ENCODE data around the gene CADPS. TPM values are rescaled to one million over a fixed set of nuclear protein-coding genes. Genes with fewer than 3 reads are reported as not detected.
A peak's percentile ranks its signal among the peaks of the same experiment; 100 is the strongest.

Gene CADPS
- total and polyA plus RNA-seq, 9 of the 15 experiments (the other 6 are each of a cell fraction or from before 2014, with no cell fraction given), result not detected

GRCh38 chr3:62659660-62660059, 215.6 kb downstream of the CADPS start:
- in situ Hi-C loops (cut with MboI) (no loop called here), intact Hi-C loops (cut with micrococcal nuclease) (no loop called here)
- Histone ChIP-seq H3K9ac (ENCODE audit: insufficient read depth in 1 of 2, low read depth in 2 of 2, low read length in 2 of 2) (no peak overlapping the region), H3K27me3 (ENCODE audit: control insufficient read depth in 2 of 2, insufficient read depth in 2 of 2, low read length in 2 of 2) (no peaks in the 10 kb centered on the region), H3K79me2 (ENCODE audit: control insufficient read depth, insufficient read depth, low read length) (no peaks in the 10 kb centered on the region), H3K4me3 (no peak overlapping the region), H3K9me3 (replicated peaks; ENCODE audit: control insufficient read depth, insufficient read depth, low read depth, low read length) (no peaks in the 10 kb centered on the region), H3K9me1 (ENCODE audit: control insufficient read depth, insufficient read depth, low read length) (no peaks in the 10 kb centered on the region), H3K36me3 (ENCODE audit: control insufficient read depth, insufficient read depth, low read length) (no peaks in the 10 kb centered on the region), H2AFZ (ENCODE audit: low read depth, low read length) (no peak overlapping the region), H4K20me1 (replicated peaks; ENCODE audit: control insufficient read depth, insufficient read depth, low read length) (no peaks in the 10 kb centered on the region), H3K27ac (ENCODE audit: extremely low read depth, low read depth, low read length) (no peak overlapping the region), H3K4me1 (replicated peaks in 1 of 2; ENCODE audit: control insufficient read depth in 2 of 2, insufficient read depth in 2 of 2, low read length in 2 of 2) (no peaks in the 10 kb centered on the region), H3K4me2 (ENCODE audit: insufficient read depth, low read length) (no peak overlapping the region)
- CTCF ChIA-PET (ENCODE audit: low intra/inter-chr PET ratio), result no interaction called here
- DNase-seq (ENCODE audit: extremely low read depth in 1 of 4, low spot score in 3 of 4), result no peak
- ATAC-seq, result no peak
- no peak for FAIRE-seq
- no TSS peak for BruUV-seq (replicated peaks)
- WGBS (ENCODE audit: insufficient coverage, low coverage, missing lambda C conversion rate), result 0% methylated on average over 4 of the region's 4 CpGs
- no peak for TF ChIP-seq THRB (CRISPR knock-in tag; conservative IDR thresholded peaks at IDR 0.05)
- TF ChIP-seq CLOCK (CRISPR knock-in tag; IDR thresholded peaks at IDR 0.05; ENCODE audit: borderline replicate concordance), result no peak
- TF ChIP-seq ZNF324 (CRISPR knock-in tag; IDR thresholded peaks at IDR 0.05), result no peak
- no peak for TF ChIP-seq MED1 (CRISPR knock-in tag; IDR thresholded peaks at IDR 0.05; ENCODE audit: borderline replicate concordance)
- 0 out of 6 replicates have a peak, but pooled peaks of 1 of the 3 experiments have one; percentile 7 for TF ChIP-seq ZBTB11 (CRISPR knock-in tag; IDR thresholded peaks at IDR 0.05)
- TF ChIP-seq ZNF717 (CRISPR knock-in tag; IDR thresholded peaks at IDR 0.05), result no peak
- TF ChIP-seq CBX3 (IDR thresholded peaks at IDR 0.05; ENCODE audit: borderline replicate concordance in 1 of 2, low read length in 2 of 2), result no peak
- TF ChIP-seq ZNF511 (CRISPR knock-in tag; IDR thresholded peaks at IDR 0.05), result no peak
- TF ChIP-seq MLLT1 (IDR thresholded peaks at IDR 0.05), result no peak
- POLR2A ChIA-PET, result no interaction called here

All from K562 (cell line).